HG03439 (cell line): ENCODE data around the gene TUT1.
"Not testable (repeated sequence)": the region's sequence is repeated elsewhere in the genome, so short reads cannot be mapped to it uniquely, and the experiment has no call there.

Experiments used
- ATAC-seq: cut with Tn5 transposase; IDR thresholded peaks from one replicate; pipeline ENCODE4 v1.9.1; 2021; ENCODE audit warnings: mild to moderate bottlenecking, moderate library complexity; ENCODE audit not compliant: unreplicated experiment

Gene TUT1

GRCh38 chr11:62591448-62592145 is at the start of gene TUT1:
TSS of gene TUT1 (minus strand) at chr11:62591523. CDS start at chr11:62591485, 38 bp downstream.
- ATAC-seq = peak; percentile 87

GRCh38 chr11:62632492-62632891 is 41.2 kb upstream of the TUT1 start:
- ATAC-seq = no peak

DNA sequence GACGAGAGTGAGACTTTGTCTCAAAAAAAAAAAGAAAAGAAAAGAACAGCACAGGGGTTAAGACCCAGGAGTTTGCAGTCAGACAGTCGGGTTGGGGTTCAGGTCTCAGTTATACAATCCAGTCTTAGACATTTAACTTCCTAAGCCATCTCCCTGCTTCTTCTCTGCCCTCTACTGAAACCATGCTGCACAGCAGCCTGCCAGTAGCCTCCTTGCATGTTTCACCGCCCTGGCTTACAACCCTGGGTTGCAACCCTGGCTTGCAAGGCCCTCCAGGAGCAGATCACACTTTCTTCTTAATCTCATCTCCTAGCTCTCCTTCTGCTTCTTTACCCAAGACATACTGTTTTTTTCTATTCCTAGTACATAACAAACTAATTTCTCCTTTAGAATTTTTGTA is 36.4 kb upstream of the TUT1 start:
- no peak for ATAC-seq

GRCh38 chr11:62622476-62623089 is 31.3 kb upstream of the TUT1 start:
- no peak for ATAC-seq

DNA sequence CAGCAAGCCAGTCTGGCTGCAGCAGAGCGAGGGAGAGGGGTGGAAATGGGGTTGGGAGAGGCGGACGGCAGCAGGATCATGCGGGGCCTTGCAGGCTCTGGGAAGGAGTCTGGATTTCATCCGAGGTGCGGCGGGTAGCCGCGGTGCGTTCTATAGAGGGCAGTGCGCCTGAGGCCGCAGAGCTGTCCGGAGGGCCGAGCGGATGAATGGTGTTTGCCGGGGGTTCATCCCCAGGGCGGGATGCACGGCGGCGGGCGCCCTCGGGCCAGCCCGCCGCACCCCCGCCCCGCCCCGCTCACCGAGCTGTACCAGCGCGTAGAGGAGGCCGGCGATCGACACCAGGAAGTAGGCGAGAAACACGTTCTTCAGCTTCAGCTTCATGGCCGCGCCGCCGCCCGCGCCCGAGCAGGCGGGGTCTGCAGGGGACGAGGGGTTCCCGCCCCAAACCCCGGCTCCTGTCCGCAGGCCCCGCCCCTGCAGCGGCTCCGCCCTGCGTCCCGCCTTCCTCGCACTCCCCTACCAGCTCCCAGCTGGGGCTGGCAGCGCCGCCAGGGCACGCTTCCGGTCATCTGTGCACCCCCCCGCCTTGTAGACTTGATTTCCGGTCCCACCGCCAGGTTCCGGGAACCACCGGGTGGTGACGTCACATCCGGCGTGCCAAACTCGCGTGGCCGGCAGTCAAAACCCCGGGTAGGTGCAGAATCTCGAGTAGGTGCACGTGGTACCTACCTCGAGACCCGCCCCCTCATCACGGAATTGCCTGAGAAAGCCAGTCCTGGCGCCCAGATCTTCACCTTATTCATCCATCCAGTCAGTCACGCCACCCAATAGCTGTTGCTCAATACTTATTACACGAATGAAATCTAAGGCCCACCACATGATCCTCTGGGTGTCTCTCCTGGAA is 30.5 kb upstream of the TUT1 start, which contains the start of gene B3GAT3:
Gene B3GAT3 (minus strand): TSS at position 420 of the 904 bp plus-strand sequence. CDS start 39 bp downstream, at position 381.
- ATAC-seq = peak; percentile 95

- no peak for ATAC-seq
Observed at GRCh38 chr11:62621027-62621566, 29.8 kb upstream of the TUT1 start.

DNA sequence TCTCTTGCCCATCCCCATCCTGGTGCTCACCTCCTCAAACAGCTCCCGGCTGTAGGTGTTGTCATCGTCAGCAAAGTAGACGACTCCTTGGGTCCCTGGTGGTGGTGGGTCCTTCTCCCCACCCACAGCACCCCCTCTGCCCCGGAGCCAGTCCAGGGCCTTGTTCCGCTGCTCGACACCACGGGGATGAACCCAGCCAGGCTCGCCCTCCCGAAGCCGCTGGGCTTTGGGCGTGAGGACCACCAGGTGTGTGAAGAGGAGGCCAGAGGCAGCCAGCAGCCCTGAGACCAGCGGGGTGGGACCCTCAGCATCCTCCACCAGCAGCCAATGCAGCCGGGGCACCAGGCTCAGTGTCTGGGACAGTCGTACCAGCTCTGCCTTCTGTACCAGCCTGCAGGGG is 25.6 kb upstream of the TUT1 start:
- ATAC-seq = not testable (repeated sequence)

- ATAC-seq = no peak
Observed at GRCh38 chr11:62615521-62615920, 24.2 kb upstream of the TUT1 start.

- ATAC-seq = no peak
Observed at GRCh38 chr11:62614275-62614674, 23.0 kb upstream of the TUT1 start.

GRCh38 chr11:62613291-62613778 is 22.0 kb upstream of the TUT1 start:
- no peak for ATAC-seq

DNA sequence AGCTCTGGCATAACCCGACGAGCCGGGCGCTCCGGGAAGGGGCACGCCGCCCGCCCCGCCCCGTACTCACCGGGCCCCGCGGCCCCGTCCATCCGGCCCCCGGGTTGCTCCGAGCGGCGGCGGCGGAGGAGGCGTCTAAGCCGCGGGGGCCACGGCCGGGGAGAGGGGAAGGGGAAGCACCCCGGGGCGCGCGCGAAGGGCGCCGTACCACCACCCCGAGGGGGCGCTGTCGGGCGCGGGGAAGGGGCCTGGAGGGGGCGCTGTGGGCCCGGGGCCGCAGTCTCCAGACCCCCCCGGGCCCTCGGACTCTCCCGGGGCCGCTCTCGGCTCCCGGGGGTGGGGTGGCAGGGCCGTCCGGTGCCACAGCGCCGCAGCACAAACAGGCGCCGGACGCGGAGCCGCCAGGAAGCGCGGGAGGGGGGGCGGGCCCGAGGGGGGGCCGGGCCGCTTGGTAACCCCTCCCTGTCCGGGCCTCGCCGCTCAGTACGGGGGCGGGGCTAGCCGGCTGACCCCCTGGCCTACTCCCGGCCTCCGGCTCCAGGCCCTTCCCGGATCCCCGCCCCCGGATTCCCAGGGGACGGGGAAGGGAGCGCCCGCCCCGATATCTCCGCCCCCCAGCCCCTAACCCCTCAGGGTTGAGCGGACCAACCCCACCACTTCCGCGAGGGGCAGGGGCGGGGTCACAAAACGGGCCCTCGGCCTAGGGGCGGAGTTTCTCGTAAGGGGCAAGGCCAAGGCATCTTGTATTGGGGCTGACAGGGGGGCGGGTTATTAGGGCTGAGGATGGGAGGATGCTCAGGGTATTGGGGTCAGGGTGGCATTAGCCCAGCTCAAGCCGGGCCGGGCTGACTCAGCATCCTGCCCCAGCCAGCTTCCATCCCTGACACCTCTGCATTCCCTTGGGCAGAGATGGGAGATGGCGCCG is 21.3 kb upstream of the TUT1 start, which contains the start of the genes EML3 and ROM1:
Gene EML3 (minus strand): TSS at position 410 of the 925 bp plus-strand sequence. CDS start 318 bp downstream, at position 92.
Gene ROM1 (plus strand): TSS at position 892 of the 925 bp plus-strand sequence. CDS start 25 bp downstream, at position 917.
- ATAC-seq = peak; percentile 62

DNA sequence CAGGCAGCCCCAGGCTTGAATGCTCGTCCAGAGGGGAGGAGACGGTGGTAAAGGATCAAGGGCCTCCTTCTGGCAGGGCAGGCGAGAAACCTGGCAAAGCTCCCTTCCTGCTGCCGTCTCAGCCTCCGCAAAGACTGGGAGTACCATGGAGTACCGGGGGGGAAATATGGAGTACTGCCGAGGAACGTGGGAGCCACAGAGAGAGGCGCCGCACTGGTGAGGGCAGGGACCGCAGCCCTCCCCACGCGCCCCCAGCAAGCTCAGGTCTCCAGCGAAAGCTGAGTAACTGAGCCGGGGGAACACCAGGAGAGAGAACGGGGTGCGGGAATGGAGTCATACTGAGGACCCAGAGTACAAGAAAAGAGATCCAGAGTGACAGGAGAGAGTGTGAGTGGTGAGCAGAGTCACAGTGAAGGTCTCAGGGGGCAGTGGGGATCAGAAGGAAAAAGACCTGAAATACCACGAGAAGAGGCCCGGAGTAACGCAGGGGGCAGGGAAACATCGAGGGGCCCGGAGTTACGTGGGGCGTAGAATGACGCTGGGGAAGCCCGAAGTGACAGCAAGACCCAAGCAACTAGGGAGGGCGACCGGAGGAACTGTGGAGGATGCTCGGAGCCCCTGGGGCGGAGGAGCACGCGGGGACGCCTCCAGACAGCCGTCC is 20.5 kb upstream of the TUT1 start:
- no peak for ATAC-seq

DNA sequence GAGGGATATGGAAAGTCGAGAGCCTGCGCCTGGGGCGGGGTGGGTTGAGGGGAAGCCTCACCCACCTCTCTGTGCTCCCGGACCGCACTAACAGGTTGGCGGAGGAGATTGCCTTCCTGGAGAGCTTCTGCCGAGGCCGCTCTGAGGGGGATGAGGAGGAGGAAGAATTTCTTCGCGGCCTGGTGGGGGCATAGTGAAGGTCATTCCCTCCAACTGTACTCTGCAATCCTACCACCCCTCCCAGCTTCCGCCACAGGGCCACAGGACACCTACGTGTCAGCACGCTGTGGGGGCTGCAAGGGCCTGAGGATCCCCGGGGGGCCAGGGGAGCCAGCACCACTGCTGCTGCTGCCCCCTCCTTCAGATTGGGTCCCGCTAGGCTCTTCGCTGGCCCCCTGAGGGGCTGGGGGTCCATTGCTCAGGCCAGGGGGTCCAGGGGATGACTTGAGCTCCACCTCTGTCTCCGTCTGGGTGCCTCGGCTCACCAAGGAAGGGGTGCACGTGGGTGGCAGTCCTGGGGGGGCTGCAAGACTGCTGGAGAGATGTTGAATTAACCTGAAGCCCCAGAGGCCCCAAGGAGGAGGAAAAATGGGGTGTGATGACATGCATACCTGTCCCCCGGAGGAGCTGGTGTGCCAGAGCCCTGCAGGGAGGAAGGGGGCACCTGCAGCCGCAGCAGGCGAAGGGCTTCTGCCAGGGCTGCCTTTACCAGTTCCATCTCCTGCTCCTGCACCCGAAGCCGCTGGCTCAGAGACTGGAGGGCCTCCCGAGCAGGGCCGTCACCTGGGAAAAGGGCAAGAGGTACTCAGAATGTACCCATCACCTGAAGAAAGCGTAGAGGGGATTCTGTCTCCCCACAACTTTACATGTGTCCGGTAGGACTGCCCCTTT is 19.7 kb upstream of the TUT1 start:
- no peak for ATAC-seq

DNA sequence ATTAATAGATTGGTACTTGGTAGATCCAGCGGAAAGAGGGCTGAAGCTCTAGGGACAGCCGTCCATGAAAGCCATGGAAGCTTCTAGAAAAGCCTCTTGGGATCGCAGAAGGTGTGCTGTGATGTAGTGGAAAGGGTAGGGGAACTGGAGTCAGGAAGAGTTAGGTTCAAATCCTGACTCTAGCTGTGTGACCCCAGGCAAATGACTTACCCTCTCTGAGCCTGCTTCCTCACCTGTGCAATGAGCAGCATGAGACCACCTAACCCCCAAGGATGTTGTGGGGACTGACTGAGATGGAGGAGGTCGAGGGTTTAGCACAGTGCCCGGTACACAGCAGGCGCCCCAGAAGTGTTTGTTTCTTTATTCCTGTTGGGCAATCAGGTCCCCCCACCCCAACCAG is 19.1 kb upstream of the TUT1 start:
- ATAC-seq = no peak

DNA sequence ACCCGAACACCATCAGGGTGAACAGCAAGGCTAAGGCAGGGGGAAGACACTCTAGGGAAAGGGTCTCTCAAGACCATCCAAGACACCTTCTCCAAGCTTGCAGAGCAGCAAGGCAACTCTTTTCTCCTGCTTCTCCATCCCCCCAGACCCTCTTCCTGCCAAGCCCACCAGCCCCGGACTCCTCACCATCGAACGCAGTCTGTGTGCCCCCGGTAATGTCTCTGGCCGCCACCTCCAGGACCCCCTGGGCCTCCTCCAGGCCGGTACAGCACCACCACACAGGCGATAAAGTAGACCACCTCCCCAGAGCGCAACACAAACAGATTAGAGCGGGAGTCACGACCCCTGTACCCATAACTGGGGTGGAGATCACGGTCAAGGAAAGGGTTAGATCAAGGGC is 17.5 kb upstream of the TUT1 start:
- no peak for ATAC-seq

GRCh38 chr11:62607714-62608113 is 16.4 kb upstream of the TUT1 start:
- ATAC-seq = no peak

DNA sequence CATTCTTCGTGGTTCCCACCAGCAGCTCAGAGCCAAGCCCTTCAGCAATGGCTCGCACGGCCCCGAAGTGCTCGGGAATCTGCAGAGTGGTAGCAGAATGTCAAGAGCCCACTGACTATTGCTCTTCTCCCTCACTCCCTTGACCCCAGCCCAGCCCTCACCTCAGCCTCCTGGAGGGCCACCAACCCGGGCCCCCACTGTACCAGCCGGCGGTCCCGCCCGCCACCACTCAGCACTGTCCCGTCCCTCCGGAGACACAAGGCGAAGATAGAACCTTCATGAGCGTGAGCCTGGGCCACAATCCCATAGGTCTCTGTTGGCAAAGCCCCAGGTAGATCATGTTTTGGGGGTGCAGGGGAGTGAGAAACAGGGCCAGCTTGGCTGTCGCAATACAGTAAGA is 14.6 kb upstream of the TUT1 start:
- ATAC-seq = no peak

DNA sequence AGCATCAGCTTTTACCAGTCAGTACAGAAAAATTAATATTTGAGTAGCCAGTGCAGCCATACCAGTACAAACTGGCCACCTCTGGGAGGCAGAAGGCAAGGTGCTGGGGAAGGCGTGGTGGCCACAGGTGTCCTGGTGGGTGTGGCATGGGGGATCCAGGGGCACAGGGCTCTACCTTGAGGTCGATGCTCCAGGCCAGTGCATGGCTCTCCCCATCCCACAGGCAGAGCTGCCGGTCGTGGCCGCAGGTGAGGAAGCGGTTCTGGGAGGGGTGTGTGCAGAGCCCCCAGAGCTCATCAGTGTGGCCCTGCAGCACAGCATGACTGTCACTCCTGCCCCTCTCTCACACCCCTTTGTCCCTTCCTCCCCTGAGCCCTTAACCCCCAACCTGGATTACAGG is 14.1 kb upstream of the TUT1 start:
- no peak for ATAC-seq
